HG03558 (cell line): Measurements from ENCODE around the gene CCDC27.

Experiments
- ATAC-seq: cut with Tn5 transposase; IDR thresholded peaks from one replicate; pipeline ENCODE4 v1.9.1; 2021; ENCODE audit warnings: moderate number of reproducible peaks; ENCODE audit not compliant: unreplicated experiment; ENCODE audit errors: extremely low read depth

CCDC27 gene

DNA sequence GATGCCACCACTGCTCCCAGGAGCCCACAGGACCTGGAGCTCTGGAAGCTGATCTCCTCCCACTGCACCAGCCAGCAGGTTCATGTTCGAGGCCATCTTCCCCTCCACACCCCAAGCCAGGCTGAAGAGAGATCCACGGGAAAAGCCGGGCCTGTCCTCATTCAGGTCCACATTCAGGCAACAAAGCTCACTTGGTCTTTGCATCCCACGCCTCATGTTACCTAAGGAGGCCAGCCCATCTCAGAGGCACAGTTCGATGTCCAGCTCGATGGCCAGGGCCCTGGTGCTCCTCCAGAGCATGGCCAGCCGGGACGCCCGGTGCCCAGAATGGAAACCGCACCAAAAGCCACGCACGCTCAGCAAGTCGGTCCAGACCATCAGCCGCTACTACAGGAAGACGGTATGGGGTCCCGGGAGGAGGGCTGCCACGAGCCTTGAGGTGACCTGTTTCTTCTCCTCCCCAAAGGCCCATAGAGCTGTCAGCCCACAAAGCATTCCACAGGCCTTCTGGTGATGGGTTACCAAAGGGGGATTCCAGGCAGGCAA is at the start of gene CCDC27:
CCDC27 (plus strand) TSS at position 51 of the 546 bp plus-strand sequence; CDS start at position 83, 32 bp downstream.
- ATAC-seq = no peak

DNA sequence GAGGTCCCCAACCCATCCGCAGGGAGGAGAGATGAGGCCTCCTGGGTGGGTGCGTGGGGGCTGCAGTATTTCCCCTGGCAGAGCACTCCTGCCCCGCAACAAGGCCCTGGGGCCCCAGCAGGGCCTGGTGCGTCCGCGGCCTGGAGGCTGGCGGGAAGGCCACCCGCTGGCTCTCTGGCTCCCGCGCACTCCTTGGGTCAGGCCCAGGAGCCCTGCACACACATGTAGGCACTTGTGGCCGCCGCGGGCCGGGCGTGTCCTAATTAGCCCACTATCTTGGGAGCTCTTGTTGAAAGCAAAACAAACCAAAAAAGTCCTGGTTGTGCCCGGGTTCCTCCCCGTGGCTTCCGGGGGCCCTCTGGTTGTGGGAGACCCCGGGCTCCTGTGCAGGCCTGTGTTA is 49.7 kb upstream of the CCDC27 start:
- ATAC-seq = no peak

DNA sequence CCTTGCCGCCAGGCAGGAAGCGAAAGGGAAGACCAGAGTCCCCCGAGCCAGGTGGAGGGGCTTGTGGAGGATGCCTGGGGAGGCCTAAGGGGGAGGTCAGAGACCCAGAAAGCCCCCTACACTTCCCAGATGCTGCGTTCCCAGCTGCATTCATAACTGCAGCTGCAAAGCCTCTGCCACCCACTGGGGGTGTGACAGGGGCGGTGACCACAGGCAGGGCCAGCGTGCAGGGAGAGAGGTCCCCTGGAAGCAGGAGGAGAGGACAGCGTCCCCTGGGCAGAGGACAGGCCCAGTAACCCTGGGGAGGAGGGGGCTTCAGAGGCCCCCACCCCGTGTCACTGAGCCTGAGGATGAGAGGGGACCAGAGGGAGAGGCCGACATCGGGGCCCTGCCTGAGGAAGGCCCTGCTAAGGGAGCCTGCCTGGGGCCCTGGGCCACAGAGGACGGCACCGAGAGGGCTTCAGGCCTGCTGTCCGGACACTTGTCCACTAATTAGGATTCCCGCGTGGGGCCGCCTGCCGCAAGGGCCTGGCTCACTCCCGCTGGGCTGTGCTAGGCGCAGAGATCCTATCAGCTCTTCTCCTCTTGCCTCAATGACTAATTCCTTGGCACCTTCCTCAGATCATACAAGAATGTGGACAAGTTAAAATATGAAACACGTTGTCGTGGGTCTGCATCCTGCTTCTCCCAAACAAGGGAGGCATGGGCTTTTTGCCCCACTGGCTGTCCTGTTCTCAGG is 49.1 kb upstream of the CCDC27 start:
- ATAC-seq = no peak

- no peak for ATAC-seq
These were observed 48.4 kb upstream of the CCDC27 start for GRCh38 chr1:3703786-3704371.

GRCh38 chr1:3705341-3705950 is 46.8 kb upstream of the CCDC27 start:
- no peak for ATAC-seq

- ATAC-seq = no peak
These were observed 45.5 kb upstream of the CCDC27 start for GRCh38 chr1:3706651-3707297.

DNA sequence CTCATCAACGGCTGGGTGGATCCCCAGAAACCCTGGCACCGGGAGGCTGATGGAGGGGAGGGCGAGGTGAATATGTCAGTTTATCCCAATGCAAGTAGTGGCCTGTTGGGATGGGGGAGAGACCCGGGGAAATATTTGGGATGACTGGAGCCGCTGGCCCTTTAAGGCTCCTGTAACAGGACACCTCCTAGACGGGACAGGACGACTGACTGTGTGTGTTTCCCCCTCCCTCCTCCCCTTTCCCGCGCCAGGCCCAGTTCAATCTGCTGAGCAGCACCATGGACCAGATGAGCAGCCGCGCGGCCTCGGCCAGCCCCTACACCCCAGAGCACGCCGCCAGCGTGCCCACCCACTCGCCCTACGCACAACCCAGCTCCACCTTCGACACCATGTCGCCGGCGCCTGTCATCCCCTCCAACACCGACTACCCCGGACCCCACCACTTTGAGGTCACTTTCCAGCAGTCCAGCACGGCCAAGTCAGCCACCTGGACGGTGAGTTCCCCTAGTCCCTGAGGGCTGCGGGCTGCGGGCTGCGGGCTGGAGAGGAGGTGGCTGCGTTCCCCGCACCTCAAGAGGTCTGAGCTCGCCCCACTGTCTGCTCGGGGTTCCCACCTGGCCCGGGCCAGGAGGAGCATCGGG is 44.8 kb upstream of the CCDC27 start:
- no peak for ATAC-seq

DNA sequence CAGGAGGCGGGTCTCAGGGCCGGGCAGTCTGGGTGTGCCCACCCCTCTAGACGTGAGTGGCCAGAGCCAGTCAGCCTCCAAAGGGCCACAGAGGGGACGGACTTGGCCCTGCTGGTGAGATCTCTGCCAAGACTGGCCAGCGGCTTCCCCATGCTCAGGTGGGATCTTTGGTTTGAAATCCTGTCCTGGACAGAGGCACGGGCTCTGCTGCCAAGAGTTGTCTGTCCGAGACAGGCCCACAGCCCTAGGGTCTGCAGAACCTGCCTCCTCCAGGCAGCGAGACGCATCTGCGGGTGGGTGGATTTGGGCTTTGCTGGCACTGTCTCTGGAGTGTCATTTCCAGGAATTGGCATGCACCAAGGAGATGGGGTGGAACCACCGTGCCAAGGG is 44.3 kb upstream of the CCDC27 start:
- ATAC-seq = no peak

DNA sequence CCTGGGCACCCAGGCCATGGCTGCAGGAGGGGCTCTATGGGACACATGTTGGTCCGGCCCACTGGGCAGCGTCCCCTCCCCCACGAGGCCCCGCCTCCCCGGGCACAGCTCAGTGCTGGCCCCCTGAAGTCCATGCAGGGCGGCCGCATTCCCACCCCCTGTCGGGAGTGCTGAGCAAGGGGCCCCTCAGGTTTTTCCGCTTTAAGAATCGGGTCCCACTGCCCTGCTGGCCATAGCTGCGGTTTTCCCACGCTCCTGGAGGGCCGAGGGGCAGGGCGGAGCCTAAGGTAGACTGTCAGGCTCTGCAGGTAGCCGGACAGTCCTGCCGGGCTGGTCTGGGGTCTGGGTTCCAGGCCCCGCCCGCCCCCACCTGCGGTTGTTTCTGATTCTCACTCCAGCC is 43.5 kb upstream of the CCDC27 start:
- ATAC-seq = no peak

GRCh38 chr1:3710251-3710650 is 42.0 kb upstream of the CCDC27 start:
- ATAC-seq = no peak

- ATAC-seq = no peak
These were observed 40.9 kb upstream of the CCDC27 start for GRCh38 chr1:3711381-3711779.

DNA sequence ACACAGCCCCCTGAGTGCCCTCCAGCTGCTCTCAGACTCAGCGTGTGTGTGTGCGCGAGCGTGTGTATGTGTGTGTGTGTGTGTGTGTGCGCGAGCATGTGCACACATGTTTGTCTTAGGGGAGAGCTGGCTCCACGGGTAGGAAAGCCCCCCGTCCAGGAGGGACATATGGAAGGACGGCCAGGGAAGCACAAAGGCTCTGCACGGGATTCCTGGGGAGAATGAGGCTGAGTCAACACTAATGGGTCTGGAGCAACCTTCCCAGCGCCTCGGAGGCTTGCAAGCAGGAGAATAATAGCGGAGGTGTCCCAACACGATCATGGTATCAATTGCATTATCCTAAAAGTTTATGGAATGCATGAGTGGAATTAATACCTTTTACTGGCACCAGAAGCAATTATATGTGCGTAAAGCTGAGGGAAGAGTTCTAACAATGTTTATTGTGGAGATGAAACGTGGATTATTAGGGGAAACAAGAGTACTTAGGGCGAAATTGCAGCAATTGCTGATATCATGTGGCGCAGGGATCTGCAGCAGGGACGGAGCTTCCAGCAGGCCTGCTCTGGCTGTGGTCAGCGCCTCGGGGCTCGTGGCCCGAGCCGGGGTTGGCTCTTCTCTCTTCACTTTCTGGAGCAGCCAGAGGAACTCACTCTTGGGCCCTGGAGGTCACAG is 40.3 kb upstream of the CCDC27 start:
- no peak for ATAC-seq

DNA sequence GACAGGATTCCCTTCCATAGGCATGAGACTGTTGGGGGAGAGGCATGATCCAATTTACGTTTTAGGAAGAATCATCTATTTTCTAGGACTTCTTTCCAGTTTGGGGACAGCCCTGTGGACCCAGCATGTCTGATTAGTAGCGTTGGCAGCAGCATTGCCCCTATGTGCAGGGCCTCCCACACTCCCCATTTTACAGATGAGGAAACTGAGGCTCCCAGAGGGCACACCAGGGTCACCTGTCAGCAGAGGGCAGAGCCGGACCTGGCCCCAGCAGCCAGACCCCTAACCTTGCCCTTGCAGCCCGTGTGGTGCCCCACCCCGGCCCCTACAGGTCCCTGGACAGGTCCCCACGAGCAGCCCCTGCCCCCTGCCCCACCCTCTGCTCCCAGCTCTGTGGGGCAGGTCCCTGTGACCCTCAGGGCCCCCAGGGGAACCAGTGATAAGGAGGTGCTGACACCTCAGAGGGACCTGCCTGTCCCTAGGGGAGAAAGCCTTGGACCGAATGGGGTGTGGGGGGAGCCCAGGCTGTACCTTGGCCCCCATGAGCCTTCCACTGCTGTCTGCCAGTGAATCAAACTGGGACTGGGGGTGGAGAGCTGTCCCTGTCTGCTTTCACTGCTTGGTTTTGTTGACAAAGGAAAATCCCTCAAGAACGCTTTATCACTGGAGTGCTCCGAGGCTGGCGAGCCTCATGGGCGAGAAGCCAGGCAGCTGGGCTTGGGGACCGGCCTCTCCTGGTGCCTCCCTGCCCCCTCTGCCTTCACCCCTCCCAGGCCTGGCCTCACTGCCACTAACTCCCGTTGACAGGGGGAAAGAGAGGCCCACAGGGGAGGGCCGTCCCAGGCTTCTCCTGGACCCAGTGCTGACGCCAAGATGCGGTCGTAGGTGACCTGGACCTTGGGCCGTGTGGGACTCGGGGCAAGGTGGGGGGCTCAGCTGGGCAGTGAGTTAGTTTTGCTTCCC is 39.4 kb upstream of the CCDC27 start:
- no peak for ATAC-seq

DNA sequence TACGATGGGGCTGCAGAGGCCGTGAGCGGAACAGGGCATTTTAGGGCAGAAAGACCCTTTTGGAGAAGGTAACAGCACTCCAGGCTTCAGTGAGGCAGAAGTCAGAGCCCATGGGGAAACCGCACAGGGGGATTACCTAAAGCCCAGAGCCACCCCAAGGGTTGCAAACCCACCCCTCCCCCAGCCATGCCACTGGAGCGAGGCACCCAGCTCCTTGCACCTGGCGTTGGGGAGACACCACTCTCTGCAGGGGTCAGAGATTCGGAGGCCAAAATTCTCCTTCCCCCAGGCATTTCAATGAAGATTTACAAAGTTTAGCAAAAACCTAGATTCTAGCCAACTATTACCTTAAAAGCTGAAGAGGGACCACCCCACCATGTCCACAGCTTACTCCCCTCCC is 38.4 kb upstream of the CCDC27 start:
- ATAC-seq = no peak

DNA sequence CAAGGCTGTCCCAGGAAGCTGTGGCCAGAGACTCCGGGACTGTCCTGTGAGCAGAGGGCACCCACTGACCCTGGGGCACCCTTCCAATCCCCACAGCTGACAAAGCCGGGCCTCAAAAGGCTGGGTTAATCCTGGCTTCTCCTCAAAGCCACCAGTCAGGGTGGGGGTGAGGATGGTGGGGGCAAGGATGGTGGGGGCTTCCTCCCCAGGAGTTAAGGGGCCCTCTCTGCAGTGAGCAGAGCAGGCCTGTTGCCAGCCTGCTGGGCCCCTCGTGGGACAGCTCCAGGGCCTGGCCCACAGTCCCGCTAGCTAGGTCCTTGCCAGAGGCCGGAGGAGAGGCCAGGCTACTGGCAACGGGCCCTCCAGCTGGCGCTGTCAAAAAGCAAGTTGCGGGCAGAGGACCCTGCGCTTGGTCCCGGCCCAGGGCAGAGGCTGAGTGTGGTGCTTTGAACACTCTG is 37.9 kb upstream of the CCDC27 start:
- no peak for ATAC-seq

GRCh38 chr1:3714814-3715213 is 37.4 kb upstream of the CCDC27 start:
- ATAC-seq = no peak

DNA sequence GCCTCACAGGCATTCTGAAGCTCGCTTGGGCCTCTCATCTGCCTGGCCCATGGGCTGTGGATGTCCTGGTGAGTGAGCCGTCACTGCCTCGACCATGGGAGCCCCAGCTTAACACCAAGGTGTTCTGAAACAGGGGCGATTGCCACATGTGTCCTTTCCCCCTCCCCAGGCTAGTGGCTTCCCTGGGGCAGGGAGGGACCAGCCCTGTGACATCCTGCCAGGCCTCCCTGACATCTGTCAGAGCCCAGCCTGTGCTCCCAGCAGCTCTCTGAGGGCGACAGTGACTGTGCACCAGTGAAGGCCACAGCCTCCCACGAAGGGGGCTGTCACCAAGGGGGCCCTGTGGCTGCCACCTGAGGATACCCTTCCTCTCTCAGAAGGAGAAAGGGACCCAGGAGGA is 35.9 kb upstream of the CCDC27 start:
- no peak for ATAC-seq

- ATAC-seq = no peak
These were observed 35.1 kb upstream of the CCDC27 start for GRCh38 chr1:3717041-3717714.
